Measurements from ENCODE around the gene FOXF1.

The FOXF1 gene

GRCh38 chr16:86517652-86518258 is 7.4 kb downstream of the FOXF1 start:
- DNase-seq (ENCODE audit: low read depth) = no peak

GRCh38 chr16:86519007-86519648 is 8.8 kb downstream of the FOXF1 start:
- DNase-seq (ENCODE audit: low read depth) = no peak

- no peak for DNase-seq (ENCODE audit: low read depth)
These were observed 9.5 kb downstream of the FOXF1 start for GRCh38 chr16:86519649-86520316.

- no peak for DNase-seq (ENCODE audit: low read depth)
These were observed 10.2 kb downstream of the FOXF1 start for GRCh38 chr16:86520317-86521210.

- no peak for DNase-seq (ENCODE audit: low read depth)
These were observed 11.2 kb downstream of the FOXF1 start for GRCh38 chr16:86521236-86522197.

- DNase-seq (ENCODE audit: low read depth) = no peak
These were observed 12.3 kb downstream of the FOXF1 start for GRCh38 chr16:86522634-86523033.

GRCh38 chr16:86523166-86523740 is 12.9 kb downstream of the FOXF1 start:
- DNase-seq (ENCODE audit: low read depth) = no peak

- DNase-seq (ENCODE audit: low read depth) = no peak
These were observed 13.7 kb downstream of the FOXF1 start for GRCh38 chr16:86524029-86524428.

GRCh38 chr16:86525696-86526095 is 15.4 kb downstream of the FOXF1 start:
- DNase-seq (ENCODE audit: low read depth) = no peak

- no peak for DNase-seq (ENCODE audit: low read depth)
These were observed 17.0 kb downstream of the FOXF1 start for GRCh38 chr16:86527366-86527765.

- DNase-seq (ENCODE audit: low read depth) = no peak
These were observed 18.0 kb downstream of the FOXF1 start for GRCh38 chr16:86528061-86528929.

- no peak for DNase-seq (ENCODE audit: low read depth)
These were observed 18.8 kb downstream of the FOXF1 start for GRCh38 chr16:86529160-86529559.

GRCh38 chr16:86530251-86531190 is 20.2 kb downstream of the FOXF1 start:
- DNase-seq (ENCODE audit: low read depth) = no peak

- DNase-seq (ENCODE audit: low read depth) = no peak
These were observed 20.8 kb downstream of the FOXF1 start for GRCh38 chr16:86531191-86531545.

- DNase-seq (ENCODE audit: low read depth) = no peak
These were observed 21.6 kb downstream of the FOXF1 start for GRCh38 chr16:86531641-86532525.

GRCh38 chr16:86532526-86532815 is 22.1 kb downstream of the FOXF1 start:
- no peak for DNase-seq (ENCODE audit: low read depth)

- DNase-seq (ENCODE audit: low read depth) = no peak
These were observed 22.7 kb downstream of the FOXF1 start for GRCh38 chr16:86533076-86533475.

- DNase-seq (ENCODE audit: low read depth) = no peak
These were observed 23.5 kb downstream of the FOXF1 start for GRCh38 chr16:86533767-86534351.

Measured in GM04503 (cell line).